RCC 7860 (cell line): Measurements from ENCODE around the gene HSPE1.
"Not testable (repeated sequence)": the region's sequence is repeated elsewhere in the genome, so short reads cannot be mapped to it uniquely, and the experiment has no call there.

Source experiments
- DNase-seq: peaks from one replicate; pipeline ENCODE4 v3.0.0-alpha.2; 2015; ENCODE audit warnings: low spot score
- FAIRE-seq: peaks from 2 replicates; lab custom pipeline; 2012; peaks lifted over from hg19 to GRCh38; lab: Jason Lieb, UNC

HSPE1 gene

GRCh38 chr2:197498235-197498936 lies 1.8 kb upstream of the HSPE1 start:
- DNase-seq (no peak), FAIRE-seq (no peak)

GRCh38 chr2:197498937-197499593 lies 1.1 kb upstream of the HSPE1 start:
- FAIRE-seq (no peak), DNase-seq (peak; percentile 45)

GRCh38 chr2:197500503-197501131 lies 438 bp downstream of the HSPE1 start:
- FAIRE-seq (no peak), DNase-seq (no peak)

- FAIRE-seq (no peak), DNase-seq (no peak)
These were observed 2.0 kb downstream of the HSPE1 start for GRCh38 chr2:197502201-197502600.

- FAIRE-seq, result no peak
These were observed 2.5 kb downstream of the HSPE1 start for GRCh38 chr2:197502685-197503084.

GRCh38 chr2:197504000-197504399 lies 3.8 kb downstream of the HSPE1 start:
- no peak for FAIRE-seq
- DNase-seq, result no peak

More at GRCh38 chr2:197502685-197503084, 2.5 kb downstream of the HSPE1 start:
- DNase-seq, result no peak

GRCh38 chr2:197504512-197504911 lies 4.3 kb downstream of the HSPE1 start:
- no peak for DNase-seq
- FAIRE-seq, result no peak

- no peak for FAIRE-seq
- no peak for DNase-seq
These were observed 6.5 kb downstream of the HSPE1 start for GRCh38 chr2:197506658-197507057.

GRCh38 chr2:197513915-197514314 lies 13.7 kb downstream of the HSPE1 start:
- no peak for DNase-seq

GRCh38 chr2:197514754-197515153 lies 14.6 kb downstream of the HSPE1 start:
- no peak for DNase-seq
- no peak for FAIRE-seq

More at GRCh38 chr2:197513915-197514314, 13.7 kb downstream of the HSPE1 start:
- no peak for FAIRE-seq

- DNase-seq (no peak), FAIRE-seq (no peak)
These were observed 15.1 kb downstream of the HSPE1 start for GRCh38 chr2:197515315-197515738.

- peak; percentile 90 for DNase-seq
- FAIRE-seq, result peak; percentile 59
These were observed 15.7 kb downstream of the HSPE1 start, which contains the start of gene MOB4 for GRCh38 chr2:197515739-197516392. TSS of gene MOB4 (plus strand) at chr2:197516066. CDS start at chr2:197516087, 21 bp downstream.

- DNase-seq (no peak), FAIRE-seq (no peak)
These were observed 16.2 kb downstream of the HSPE1 start for GRCh38 chr2:197516393-197516761.

- no peak for DNase-seq
- no peak for FAIRE-seq
These were observed 17.0 kb downstream of the HSPE1 start for GRCh38 chr2:197517150-197517549.

- FAIRE-seq, result no peak
These were observed 38.2 kb downstream of the HSPE1 start for GRCh38 chr2:197538412-197538811.

GRCh38 chr2:197539734-197540133 lies 39.6 kb downstream of the HSPE1 start:
- FAIRE-seq (no peak), DNase-seq (no peak)

More at GRCh38 chr2:197538412-197538811, 38.2 kb downstream of the HSPE1 start:
- DNase-seq, result no peak

GRCh38 chr2:197543206-197543605 lies 43.0 kb downstream of the HSPE1 start:
- FAIRE-seq, result no peak
- DNase-seq, result no peak

GRCh38 chr2:197547163-197547900 lies 47.2 kb downstream of the HSPE1 start:
- FAIRE-seq (no peak), DNase-seq (no peak)

- DNase-seq (no peak), FAIRE-seq (no peak)
These were observed 48.4 kb downstream of the HSPE1 start for GRCh38 chr2:197548582-197548981.

- FAIRE-seq, result peak; percentile 18
- DNase-seq, result not testable (repeated sequence)
These were observed 51.1 kb downstream of the HSPE1 start for GRCh38 chr2:197551260-197551659.
